ENCODE data around the gene GNB5.

The GNB5 gene

GRCh38 chr15:52140646-52141045 lies 50.5 kb downstream of the GNB5 start:
- H3K4me3 ChIP-seq (replicated peaks; ENCODE audit: insufficient read depth, low read length) = no peak overlapping the region
- TF ChIP-seq, protein P1, sequence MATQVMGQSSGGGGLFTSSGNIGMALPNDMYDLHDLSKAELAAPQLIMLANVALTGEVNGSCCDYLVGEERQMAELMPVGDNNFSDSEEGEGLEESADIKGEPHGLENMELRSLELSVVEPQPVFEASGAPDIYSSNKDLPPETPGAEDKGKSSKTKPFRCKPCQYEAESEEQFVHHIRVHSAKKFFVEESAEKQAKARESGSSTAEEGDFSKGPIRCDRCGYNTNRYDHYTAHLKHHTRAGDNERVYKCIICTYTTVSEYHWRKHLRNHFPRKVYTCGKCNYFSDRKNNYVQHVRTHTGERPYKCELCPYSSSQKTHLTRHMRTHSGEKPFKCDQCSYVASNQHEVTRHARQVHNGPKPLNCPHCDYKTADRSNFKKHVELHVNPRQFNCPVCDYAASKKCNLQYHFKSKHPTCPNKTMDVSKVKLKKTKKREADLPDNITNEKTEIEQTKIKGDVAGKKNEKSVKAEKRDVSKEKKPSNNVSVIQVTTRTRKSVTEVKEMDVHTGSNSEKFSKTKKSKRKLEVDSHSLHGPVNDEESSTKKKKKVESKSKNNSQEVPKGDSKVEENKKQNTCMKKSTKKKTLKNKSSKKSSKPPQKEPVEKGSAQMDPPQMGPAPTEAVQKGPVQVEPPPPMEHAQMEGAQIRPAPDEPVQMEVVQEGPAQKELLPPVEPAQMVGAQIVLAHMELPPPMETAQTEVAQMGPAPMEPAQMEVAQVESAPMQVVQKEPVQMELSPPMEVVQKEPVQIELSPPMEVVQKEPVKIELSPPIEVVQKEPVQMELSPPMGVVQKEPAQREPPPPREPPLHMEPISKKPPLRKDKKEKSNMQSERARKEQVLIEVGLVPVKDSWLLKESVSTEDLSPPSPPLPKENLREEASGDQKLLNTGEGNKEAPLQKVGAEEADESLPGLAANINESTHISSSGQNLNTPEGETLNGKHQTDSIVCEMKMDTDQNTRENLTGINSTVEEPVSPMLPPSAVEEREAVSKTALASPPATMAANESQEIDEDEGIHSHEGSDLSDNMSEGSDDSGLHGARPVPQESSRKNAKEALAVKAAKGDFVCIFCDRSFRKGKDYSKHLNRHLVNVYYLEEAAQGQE (IDR thresholded peaks at IDR 0.05; ENCODE audit: insufficient replicate concordance, low read depth) = no peak
- TF ChIP-seq POLR2AphosphoS5 (IDR thresholded peaks at IDR 0.05; ENCODE audit: low read depth) = no peak
- TF ChIP-seq CTCF (IDR thresholded peaks at IDR 0.05; ENCODE audit: insufficient read depth, low read length) = no peak
- no peak for TF ChIP-seq GABPA (IDR thresholded peaks at IDR 0.05; ENCODE audit: low read depth)
- TF ChIP-seq SPI1 (IDR thresholded peaks at IDR 0.05; ENCODE audit: borderline replicate concordance, low read depth) = no peak
- DNase-seq (ENCODE audit: low read depth in 1 of 2, low spot score in 1 of 2) = no peak
- peak overlapping the region; percentile 17; the same call in 1 of the 2 replicates for H3K27ac ChIP-seq (replicated peaks)
- no peaks in the 10 kb centered on the region for H3K27me3 ChIP-seq (ENCODE audit: insufficient read depth, poor library complexity, severe bottlenecking)

GRCh38 chr15:52139599-52140462 lies 51.4 kb downstream of the GNB5 start:
- Histone ChIP-seq H3K4me3 (replicated peaks; ENCODE audit: insufficient read depth, low read length) (no peak overlapping the region), H3K27me3 (ENCODE audit: insufficient read depth, poor library complexity, severe bottlenecking) (no peaks in the 10 kb centered on the region), H3K27ac (replicated peaks) (peak overlapping the region; percentile 74)
- TF ChIP-seq, protein P1 (IDR thresholded peaks at IDR 0.05; ENCODE audit: insufficient replicate concordance, low read depth) = no peak
- TF ChIP-seq GABPA (IDR thresholded peaks at IDR 0.05; ENCODE audit: low read depth) (no peak), CTCF (IDR thresholded peaks at IDR 0.05; ENCODE audit: insufficient read depth, low read length) (peak; percentile 82), SPI1 (IDR thresholded peaks at IDR 0.05; ENCODE audit: borderline replicate concordance, low read depth) (peak; percentile 68), POLR2AphosphoS5 (IDR thresholded peaks at IDR 0.05; ENCODE audit: low read depth) (0 out of 2 replicates have a peak, but pooled peaks have one; percentile 21)
- peak; percentile 43 to 85 for DNase-seq (ENCODE audit: low read depth in 1 of 2, low spot score in 1 of 2)

DNA sequence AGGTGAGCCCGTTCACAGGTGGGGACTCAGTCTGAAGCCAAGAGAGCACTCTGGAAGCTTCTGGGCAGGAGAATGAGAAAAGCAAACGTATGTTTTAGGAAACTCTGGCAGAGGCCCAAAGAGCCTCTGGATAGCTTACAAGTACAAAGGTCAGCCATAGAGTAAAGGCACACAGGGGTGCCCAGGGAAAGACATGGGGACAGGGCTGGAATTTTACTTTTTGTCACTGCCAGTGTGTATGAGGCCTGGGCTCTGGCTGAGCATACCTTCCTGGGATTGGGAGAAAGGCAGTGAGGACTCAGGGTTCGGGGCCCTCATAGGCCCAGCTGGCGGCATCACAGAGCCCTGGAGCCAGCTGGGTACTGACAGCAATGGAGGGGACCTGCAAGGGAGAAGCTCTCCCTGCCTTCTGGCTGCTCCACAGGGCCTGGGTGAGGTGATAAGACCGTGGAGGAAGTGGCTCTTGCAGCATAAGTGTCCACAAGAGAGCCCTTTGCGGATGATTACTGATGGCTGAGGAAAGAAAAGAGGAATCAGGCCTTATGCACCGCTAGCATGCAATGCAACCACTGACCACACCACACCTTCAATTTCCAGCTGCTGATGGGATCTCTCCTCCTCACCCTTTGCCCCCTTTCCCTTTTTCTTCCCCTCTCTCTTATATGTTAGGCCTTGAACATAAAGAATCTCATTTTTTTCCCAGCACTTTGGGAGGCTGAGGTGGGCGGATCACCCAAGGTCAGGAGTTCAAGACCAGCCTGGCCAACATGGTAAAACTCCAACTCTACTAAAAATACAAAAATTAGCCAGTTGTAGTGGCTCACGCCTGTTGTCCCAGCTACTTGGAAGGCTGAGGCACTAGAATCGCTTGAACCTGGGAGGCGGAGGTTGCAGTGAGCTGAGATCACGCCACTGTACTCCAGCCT lies 53.5 kb downstream of the GNB5 start:
- no peak overlapping the region for H3K4me3 ChIP-seq (replicated peaks; ENCODE audit: insufficient read depth, low read length)
- peak; percentile 94 to 98 for DNase-seq (ENCODE audit: low read depth in 1 of 2, low spot score in 1 of 2)
- no peaks in the 10 kb centered on the region for H3K27me3 ChIP-seq (ENCODE audit: insufficient read depth, poor library complexity, severe bottlenecking)
- TF ChIP-seq POLR2AphosphoS5 (IDR thresholded peaks at IDR 0.05; ENCODE audit: low read depth) (peak; percentile 100), GABPA (IDR thresholded peaks at IDR 0.05; ENCODE audit: low read depth) (peak; percentile 58), CTCF (IDR thresholded peaks at IDR 0.05; ENCODE audit: insufficient read depth, low read length) (no peak), SPI1 (IDR thresholded peaks at IDR 0.05; ENCODE audit: borderline replicate concordance, low read depth) (peak; percentile 93)
- TF ChIP-seq, protein P1 (IDR thresholded peaks at IDR 0.05; ENCODE audit: insufficient replicate concordance, low read depth) = peak; percentile 41
- H3K27ac ChIP-seq (replicated peaks) = peak overlapping the region; percentile 74

Measured in HL-60 (cell line).